ENCODE results near the gene SNORC. TPM values are rescaled to one million over a fixed set of nuclear protein-coding genes. Genes with fewer than 3 reads are reported as not detected.

Gene SNORC
- polyA plus RNA-seq, 1 of the 3 experiments (the other 2 are of a cell fraction), result 1.2 TPM

DNA sequence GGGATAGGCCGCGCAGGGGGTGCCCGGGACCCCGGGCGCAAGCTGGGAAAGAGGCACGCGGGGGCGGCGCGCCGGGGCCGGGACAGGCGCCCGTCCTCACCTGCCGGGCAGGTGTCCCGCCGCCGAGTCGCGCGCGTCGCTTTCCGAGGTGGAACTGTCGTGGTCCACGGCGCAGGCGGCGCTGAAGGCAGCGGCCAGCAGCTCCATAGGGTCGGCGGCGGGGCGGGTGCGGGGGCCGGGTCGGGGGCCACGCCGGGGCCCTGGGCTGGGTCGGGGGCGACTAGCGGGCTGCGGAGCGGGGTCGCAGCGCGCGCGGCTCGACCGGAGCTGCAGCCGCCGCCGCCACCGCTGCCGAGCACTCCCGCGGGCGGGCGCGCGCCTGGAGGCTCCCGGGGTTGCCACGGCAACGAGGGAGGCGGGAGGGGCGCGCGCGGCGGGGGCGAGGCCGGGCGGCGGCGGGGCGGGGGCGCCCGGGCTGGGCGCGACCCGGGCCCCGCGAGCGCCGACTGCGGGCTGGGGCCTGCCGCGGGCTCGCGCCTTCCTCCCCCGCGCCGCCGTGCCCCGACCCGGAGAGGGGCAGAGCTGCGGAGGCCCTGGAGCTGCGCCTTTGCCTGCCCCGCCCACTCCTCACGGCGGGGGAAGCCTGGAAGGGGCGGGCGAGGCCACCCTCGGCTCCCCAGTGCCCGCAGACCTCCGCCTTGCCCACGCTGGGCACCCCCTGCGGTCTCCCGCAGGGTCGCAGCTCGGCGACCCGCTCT lies 57.9 kb downstream of the SNORC start:
- H3K9me2 ChIP-seq, result no peaks in the 10 kb centered on the region
- H3K36me3 ChIP-seq (replicated peaks in 1 of 2; ENCODE audit: control insufficient read depth in 1 of 2, insufficient read depth in 2 of 2, low read length in 1 of 2), result no peaks in the 10 kb centered on the region
- no peak overlapping the region for H3K9ac ChIP-seq
- peak; percentile 84 for DNase-seq
- H3K4me1 ChIP-seq (ENCODE audit: control insufficient read depth in 1 of 2, insufficient read depth in 2 of 2, low read depth in 1 of 2, low read length in 1 of 2), result no peaks in the 10 kb centered on the region; a peak in 1 of 4 replicates
- H2AFZ ChIP-seq (ENCODE audit: low read depth), result no peak overlapping the region
- H3K4me3 ChIP-seq (ENCODE audit: low read depth in 2 of 2, low read length in 1 of 2), result peak overlapping the region in 1 of 2 experiments; percentile 34; a peak in 2 of 4 replicates
- 5% methylated on average over 8 of the region's 114 CpGs for WGBS (ENCODE audit: low lambda C conversion rate)
- H3K27me3 ChIP-seq (ENCODE audit: insufficient read depth), result peaks cover 33% of the 10 kb centered on the region
- no peaks in the 10 kb centered on the region for H3K79me2 ChIP-seq (ENCODE audit: insufficient read depth)
- no peak overlapping the region for H3K27ac ChIP-seq (ENCODE audit: low read depth in 2 of 2, low read length in 1 of 2)
- peak overlapping the region; percentile 33; the same call in 1 of the 2 replicates for H3K4me2 ChIP-seq
- POLR2A ChIA-PET, result no interaction called here
- CTCF ChIA-PET, result interaction anchor here (0.7 to 1.4 kb wide), 3 partner anchors 10 to 101 kb away, joined by 3 to 4 read pairs (median 3); no protein-coding TSS in a partner anchor
- no peaks in the 10 kb centered on the region for H3F3A ChIP-seq (replicated peaks; ENCODE audit: insufficient read depth)
- H4K20me1 ChIP-seq (ENCODE audit: insufficient read depth), result no peaks in the 10 kb centered on the region
- H3K9me3 ChIP-seq, result no peaks in the 10 kb centered on the region
- TF ChIP-seq, protein P1, sequence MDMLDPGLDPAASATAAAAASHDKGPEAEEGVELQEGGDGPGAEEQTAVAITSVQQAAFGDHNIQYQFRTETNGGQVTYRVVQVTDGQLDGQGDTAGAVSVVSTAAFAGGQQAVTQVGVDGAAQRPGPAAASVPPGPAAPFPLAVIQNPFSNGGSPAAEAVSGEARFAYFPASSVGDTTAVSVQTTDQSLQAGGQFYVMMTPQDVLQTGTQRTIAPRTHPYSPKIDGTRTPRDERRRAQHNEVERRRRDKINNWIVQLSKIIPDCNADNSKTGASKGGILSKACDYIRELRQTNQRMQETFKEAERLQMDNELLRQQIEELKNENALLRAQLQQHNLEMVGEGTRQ (IDR thresholded peaks at IDR 0.05; ENCODE audit: borderline replicate concordance, low read depth, low read length), result no peak
- no peak for TF ChIP-seq NRF1 (IDR thresholded peaks at IDR 0.05; ENCODE audit: low read depth, low read length)
- no peak for TF ChIP-seq YY1 (IDR thresholded peaks at IDR 0.05; ENCODE audit: low read depth)
- no peak for TF ChIP-seq TEAD4 (IDR thresholded peaks at IDR 0.05; ENCODE audit: borderline replicate concordance, insufficient read depth)
- no peak for TF ChIP-seq RCOR1 (IDR thresholded peaks at IDR 0.05; ENCODE audit: low read length)
- no peak for TF ChIP-seq RAD21 (IDR thresholded peaks at IDR 0.05; ENCODE audit: low read length)
- TF ChIP-seq SMC3 (IDR thresholded peaks at IDR 0.05; ENCODE audit: low read depth, low read length), result no peak
- TF ChIP-seq MXI1 (IDR thresholded peaks at IDR 0.05; ENCODE audit: low read depth, low read length), result no peak
- TF ChIP-seq TCF12 (IDR thresholded peaks at IDR 0.05), result no peak
- no peak for TF ChIP-seq MEF2A (IDR thresholded peaks at IDR 0.05; ENCODE audit: borderline replicate concordance, low read depth)
- TF ChIP-seq FOSL2 (IDR thresholded peaks at IDR 0.05; ENCODE audit: borderline replicate concordance, low read depth), result no peak
- TF ChIP-seq FOXM1 (IDR thresholded peaks at IDR 0.05; ENCODE audit: low read depth), result no peak
- no peak for TF ChIP-seq SIN3A (IDR thresholded peaks at IDR 0.05; ENCODE audit: borderline replicate concordance, low read depth, low read length)
- TF ChIP-seq CHD2 (IDR thresholded peaks at IDR 0.05; ENCODE audit: low read length, partially characterized antibody), result no peak
- TF ChIP-seq, protein P2, sequence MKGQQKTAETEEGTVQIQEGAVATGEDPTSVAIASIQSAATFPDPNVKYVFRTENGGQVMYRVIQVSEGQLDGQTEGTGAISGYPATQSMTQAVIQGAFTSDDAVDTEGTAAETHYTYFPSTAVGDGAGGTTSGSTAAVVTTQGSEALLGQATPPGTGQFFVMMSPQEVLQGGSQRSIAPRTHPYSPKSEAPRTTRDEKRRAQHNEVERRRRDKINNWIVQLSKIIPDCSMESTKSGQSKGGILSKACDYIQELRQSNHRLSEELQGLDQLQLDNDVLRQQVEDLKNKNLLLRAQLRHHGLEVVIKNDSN (IDR thresholded peaks at IDR 0.05; ENCODE audit: borderline replicate concordance, low read depth), result no peak

Small RNAs within 50 kb of the gene (small RNA-seq; reads per million reads assigned to genes)
- 0 reads per million in 7 experiments for gene RF00019

Other genes starting within 250 kb of the SNORC start
- 0.05 TPM in 1 of 2 replicates, not detected in the other for gene EFHD1, start 236.7 kb upstream of the SNORC start, polyA plus RNA-seq (2012; rRNA removed)
- 12.8 and 18.2 TPM in 2 replicates for gene GIGYF2, start 172.9 kb upstream of the SNORC start, polyA plus RNA-seq (2012; rRNA removed)
- gene KCNJ13, start 93.7 kb upstream of the SNORC start, polyA plus RNA-seq (2012; rRNA removed), result not detected in 2 replicates
- gene NGEF, start 143.0 kb downstream of the SNORC start, polyA plus RNA-seq (2012; rRNA removed), result 1.2 and 1.4 TPM in 2 replicates
- not detected in 2 replicates for gene NEU2, start 162.4 kb downstream of the SNORC start, polyA plus RNA-seq (2012; rRNA removed)
- gene INPP5D, start 190.1 kb downstream of the SNORC start, polyA plus RNA-seq (2012; rRNA removed), result 0.99 and 1.3 TPM in 2 replicates